NOMO-1 treated with DMSO at 0.1 percent for 48 hours (cell line): ENCODE results near the gene TECPR2.

Experiments
- DNase-seq: peaks from one replicate; lab custom pipeline; 2025; ENCODE audit not compliant: unreplicated experiment; lab: John Stamatoyannopoulos, UW

The TECPR2 gene

DNA sequence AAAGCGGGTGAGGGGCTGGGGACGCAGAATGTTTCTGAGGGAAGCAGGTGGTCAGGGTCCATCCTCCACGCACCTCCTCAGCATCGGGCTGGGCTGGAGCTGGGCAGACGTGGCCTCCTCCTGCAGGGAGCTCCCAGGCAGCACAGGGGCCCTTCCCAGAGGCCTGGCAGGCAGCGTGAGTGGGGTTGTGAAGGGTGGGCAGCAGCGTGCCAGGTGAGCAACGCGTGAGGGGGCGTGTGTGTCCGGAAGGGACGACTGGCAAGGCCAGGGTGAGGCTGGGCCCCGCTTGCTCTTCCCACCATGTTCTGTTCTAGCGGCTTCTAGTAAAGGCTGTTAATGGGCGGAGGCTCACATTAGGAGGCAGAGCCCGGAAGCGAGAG is 129.8 kb downstream of the TECPR2 start:
- DNase-seq, result no peak

DNA sequence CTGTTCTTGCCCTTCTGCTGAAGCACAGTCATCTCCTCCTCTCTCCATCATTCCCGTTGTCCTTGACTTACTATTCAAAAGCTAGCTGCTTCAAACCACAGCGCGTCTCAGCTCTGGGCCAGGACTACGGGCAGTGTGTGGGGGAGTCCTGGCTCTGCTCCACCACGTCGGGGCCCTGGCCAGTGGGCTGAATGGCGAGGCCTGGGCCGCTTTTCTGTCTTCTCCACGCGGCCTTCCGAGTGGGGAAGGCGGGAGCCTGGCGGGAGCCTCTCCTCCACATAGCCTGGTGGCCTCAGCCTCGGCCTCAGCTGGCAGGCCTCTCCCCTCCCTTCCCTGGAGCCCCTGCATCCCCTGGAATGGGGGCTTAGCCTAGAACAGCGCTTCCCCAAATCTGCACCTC is 130.4 kb downstream of the TECPR2 start:
- DNase-seq, result no peak

GRCh38 chr14:102493585-102493984 is 130.8 kb downstream of the TECPR2 start:
- DNase-seq, result no peak

- no peak for DNase-seq
These were observed 133.0 kb downstream of the TECPR2 start for GRCh38 chr14:102495491-102496330.

- DNase-seq, result no peak
These were observed 133.6 kb downstream of the TECPR2 start for GRCh38 chr14:102496331-102496691.

DNA sequence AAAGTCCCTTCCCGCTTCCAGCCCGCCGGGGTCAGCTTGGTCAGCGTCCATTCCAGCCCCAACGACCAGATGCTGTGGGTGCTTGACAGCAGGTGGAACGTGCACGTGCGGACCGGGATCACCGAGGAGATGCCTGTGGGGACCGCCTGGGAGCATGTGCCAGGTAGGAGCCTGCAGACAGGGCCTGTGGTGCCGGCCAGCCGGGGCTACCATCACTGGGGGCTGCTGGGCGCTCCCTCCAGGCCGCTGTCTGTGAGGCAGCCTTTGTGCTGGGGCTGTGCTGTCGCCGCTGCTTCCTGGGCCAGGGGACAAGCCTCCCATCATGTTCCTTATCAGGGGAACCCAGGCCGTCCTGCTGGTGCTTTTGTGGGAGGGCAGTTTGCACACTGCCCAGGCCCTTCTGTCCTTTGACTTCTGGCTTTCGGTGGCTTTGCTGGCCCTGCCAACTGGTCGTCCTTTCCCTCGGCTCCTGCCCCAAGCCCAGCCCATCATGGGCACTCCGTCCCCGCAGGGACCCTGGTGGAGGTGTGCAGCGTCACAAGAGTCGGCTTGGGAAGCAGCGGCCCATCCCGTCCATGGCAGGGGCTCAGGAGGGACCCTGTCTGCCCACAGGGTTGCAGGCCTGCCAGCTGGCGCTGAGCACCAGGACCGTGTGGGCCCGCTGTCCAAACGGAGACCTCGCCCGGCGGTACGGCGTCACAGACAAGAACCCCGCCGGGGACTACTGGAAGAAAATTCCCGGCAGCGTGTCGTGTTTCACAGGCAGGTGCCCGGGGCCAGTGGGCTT is 134.4 kb downstream of the TECPR2 start:
- no peak for DNase-seq

- DNase-seq, result no peak
These were observed 135.4 kb downstream of the TECPR2 start for GRCh38 chr14:102497998-102498677.

DNA sequence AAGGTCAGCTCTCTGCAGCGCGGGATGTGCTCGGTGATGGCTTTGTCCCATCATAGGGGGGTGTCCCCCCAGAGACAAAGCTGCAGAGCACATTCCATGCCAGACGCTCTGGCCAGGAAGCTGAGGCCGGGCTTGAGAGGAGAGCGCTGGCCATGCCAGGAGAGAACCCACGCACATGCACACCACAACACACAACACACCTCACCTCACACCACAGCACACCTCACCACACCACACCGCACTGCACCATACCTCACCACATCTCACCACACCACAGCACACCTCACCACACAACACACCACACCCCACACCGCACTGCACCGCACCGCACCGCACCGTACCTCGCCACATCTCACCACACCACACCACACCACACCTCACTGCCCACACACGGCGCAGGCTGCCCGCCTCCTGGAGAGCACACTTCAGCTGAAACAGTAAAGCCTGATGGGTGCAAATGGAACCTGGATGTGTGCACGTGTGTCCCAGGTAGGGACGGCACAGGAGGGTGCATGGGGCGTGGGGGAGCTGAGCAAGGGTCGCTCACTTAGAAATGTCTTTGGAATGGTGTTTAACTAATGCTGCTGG is 136.0 kb downstream of the TECPR2 start:
- no peak for DNase-seq

- no peak for DNase-seq
These were observed 136.8 kb downstream of the TECPR2 start for GRCh38 chr14:102499401-102500157.

DNA sequence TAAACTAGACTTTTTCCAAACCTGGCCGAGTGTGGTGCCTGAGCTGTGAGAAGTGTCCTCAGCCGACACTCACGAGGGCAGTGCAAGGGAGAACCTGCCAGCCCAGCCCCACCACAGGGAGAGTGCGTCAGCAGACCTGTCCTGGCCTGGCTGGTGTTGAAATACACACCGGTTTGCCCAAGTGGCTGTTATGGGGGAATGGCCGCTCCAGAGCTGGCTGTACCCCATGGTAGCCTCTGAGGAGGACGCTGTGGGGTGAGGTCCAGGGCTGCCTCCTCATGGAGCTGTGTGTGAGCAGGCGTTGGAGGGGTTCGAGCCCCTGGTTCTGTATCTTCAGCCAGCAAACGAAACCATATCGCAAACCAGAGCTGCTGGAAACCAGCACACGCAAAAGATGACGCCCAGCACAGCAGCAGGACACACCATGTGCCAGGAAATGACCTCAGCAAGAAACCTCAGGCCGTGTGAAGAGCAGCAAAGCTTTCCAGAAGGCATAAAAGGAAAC is 137.5 kb downstream of the TECPR2 start:
- DNase-seq, result no peak

DNA sequence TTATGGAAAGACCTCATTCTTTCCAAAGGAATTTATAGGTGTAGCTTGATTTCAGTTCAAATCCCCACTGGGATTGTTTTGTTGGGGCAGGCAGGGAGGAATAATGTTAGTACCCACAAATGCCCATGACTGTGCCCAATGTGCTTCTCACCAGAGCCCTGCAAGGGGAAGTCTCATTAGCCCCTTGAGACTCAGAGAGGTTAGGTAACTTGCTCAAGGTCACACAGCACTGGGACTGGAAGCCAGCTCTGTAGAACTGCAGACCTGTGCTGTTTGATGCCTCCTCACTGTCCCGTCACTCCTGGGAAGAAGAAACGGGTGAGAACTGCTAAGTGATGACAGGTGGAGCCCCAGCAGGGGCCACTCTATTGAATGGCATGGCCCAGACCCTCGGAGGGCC is 138.0 kb downstream of the TECPR2 start:
- DNase-seq, result no peak

DNA sequence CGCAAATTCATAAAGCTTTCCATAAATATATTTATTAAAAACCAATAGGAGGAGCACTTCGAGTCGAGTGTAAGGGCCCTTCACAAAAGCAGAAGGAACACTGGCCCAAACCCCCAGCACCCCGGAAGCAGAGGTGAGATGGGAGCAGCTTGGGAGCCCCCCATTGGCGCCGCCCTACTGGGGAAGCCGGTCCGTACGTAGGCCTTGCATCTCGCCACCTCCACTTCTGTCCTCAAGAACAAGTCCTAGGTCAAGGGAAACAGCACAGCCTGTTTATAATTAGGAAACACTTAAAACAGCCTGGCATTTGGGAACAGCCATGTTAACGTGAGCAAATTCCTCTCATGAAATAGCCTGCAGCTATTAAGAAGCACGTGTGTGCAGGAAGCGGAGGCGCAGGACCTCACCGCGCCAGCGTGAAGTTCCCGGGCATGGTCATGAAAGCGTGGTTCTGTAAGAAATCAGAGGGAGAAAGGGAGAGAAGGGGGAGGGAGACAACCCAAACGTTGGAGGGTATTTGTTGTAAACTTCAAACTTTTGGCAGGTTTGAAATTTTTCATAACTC is 139.1 kb downstream of the TECPR2 start:
- no peak for DNase-seq

DNA sequence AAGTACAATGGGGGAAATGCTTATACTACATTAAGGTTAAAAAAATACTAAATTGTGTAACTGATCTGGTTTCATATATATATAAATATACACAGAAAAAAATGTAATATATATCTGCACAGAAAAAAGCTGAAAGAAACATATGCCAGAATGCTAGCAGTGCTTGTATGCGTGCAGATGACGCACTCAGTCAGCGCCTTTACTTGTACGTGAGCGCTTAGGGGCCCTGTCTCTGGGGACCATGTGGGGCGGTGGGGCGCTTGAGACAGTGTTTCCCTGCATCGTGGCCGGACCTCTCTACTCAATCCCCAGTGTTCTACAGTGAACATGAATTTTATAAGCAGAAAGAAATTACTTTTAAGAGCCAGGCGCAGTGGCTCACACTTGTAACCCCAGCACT is 139.8 kb downstream of the TECPR2 start:
- DNase-seq, result no peak

DNA sequence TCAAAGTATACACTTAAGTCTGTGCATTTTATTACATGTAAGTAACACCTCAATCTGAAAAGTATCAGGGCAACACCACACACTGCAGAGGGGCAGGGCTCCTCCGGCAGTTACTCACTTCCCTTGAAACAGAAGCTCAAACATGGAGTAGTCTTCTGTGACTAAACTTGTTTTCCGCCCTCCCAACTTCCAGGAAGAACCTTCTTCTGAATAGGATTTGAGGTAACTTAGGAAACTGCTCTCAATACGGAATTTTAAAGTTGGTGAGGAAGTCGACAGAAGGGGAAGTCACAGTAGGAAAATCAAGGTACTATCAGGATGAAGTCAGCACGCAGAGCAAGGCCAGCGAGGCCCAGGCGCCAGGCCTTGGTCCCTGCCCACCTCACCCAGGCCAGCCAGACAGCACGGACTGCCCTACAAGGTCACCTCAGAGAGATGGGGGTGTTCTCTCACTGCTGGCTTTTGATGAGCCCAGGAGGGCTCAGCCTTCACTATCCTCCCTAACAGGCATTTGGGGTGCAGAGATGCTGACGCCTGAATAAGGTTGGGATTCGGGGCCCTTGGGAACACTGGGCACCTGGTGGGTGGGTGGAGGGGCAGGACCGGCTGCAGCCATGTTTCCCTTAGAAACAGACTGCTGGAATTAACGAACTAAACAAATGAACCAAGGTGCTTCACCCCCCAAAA is 141.0 kb downstream of the TECPR2 start:
- no peak for DNase-seq

GRCh38 chr14:102504328-102504999 is 141.7 kb downstream of the TECPR2 start:
- no peak for DNase-seq

DNA sequence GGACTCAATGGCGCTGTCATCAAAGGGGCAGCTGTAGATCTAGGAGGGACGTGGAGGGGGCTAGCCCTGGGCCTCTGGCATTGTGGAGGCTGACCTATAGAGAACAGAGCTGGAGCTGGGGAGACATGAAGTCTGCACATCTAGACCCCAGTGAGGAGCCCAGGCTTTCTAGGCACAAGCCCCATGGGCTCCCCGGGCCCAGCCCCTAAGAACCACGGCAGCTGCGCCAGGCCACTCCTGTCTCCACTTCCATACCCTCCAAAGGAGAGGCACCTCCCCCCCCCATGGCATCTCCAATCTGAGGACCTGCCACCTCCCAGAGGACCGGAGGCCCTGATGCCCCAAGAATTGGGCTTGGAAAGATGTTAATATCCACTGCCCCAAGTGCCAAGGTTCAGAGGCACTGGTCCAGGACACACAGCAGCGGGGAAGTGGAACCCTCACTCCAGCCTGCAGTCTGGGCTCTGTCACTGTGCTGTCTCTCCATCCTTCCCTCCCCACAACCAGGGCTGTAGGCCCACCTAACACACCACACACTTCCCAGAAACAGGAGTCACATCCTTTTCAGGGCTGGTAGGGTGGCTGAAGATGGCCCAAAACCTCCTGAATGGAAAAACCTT is 142.4 kb downstream of the TECPR2 start:
- DNase-seq, result no peak

GRCh38 chr14:102505775-102506625 is 143.3 kb downstream of the TECPR2 start:
- DNase-seq, result no peak

DNA sequence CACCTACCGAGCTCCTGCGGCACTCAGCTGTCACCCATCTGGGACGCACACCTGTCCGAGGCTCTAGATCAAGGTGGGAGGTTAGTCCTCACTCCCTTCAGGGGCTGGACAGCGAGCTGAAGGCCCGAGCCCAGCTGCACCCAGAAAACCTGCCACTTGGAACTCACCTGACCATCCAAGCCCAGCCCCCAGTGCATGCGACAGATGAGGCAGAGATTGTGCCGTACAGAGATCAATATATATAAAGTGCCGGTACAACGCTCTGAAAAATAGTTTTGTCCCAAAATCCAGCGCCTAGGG is 143.8 kb downstream of the TECPR2 start:
- DNase-seq, result no peak
